GM19025 (cell line): ENCODE measurements around the gene OGT.

Experiments used
- ATAC-seq: cut with Tn5 transposase; IDR thresholded peaks from one replicate; pipeline ENCODE4 v1.9.1; 2021; ENCODE audit warnings: mild to moderate bottlenecking, low read depth, moderate library complexity; ENCODE audit not compliant: unreplicated experiment

OGT gene

DNA sequence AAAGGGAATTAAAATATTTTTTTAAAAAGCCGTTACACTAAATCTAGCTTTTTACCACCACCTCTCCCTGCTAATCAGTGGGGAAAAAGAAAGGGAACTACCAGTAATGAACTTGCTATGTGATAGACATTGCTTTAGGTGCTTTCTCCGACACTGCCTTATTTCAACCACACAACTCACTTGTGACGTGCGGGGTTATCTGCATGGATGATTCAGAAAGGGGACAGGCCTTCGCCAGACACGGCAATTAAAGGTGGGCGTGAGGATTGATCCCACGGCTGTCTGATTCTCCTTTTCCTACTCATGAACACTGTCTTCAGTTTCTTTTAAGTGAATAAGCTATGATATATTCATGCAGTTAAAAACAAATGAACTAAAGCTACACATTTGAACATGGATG is 86.3 kb downstream of the OGT start:
- ATAC-seq: no peak

DNA sequence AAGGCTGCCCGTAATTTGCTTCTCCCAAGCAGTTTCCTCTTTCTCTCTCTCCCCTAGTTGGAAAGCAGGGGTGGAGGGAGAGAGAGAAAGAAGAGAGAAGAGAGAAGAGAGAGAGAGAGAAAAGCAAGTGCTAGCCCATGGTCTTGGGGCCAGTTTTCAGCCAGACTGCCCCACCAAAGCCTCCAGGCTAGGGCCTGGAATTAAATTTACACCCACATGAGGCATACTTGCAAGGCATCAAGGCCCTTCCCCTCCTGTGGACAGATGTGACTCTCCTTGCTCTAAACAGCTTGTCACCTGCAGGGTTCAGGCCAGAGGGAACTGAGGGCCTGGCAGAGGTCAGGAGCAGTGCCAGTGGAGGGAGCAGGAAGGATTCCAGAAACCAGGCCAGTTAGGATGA is 87.1 kb downstream of the OGT start:
- no peak for ATAC-seq

DNA sequence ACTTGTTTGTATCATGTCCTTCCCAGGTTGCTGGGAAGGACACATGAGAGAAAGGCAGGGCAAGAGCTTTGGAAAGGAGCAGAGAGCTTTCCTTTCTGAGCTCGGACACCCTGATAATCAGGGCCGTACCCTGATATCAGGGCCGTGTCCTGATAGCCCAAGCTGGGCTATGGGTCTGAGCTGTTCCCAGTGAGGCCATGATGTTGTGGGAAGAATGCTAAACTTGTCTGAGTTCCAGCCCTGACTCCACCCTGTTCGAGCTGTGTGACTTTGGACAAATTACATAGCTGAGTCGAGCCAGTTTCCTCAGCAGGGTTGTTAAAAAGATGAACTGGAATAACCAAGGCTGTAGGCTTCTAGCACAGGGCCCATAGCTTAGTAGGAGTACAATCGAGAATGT is 88.7 kb downstream of the OGT start:
- ATAC-seq: no peak

DNA sequence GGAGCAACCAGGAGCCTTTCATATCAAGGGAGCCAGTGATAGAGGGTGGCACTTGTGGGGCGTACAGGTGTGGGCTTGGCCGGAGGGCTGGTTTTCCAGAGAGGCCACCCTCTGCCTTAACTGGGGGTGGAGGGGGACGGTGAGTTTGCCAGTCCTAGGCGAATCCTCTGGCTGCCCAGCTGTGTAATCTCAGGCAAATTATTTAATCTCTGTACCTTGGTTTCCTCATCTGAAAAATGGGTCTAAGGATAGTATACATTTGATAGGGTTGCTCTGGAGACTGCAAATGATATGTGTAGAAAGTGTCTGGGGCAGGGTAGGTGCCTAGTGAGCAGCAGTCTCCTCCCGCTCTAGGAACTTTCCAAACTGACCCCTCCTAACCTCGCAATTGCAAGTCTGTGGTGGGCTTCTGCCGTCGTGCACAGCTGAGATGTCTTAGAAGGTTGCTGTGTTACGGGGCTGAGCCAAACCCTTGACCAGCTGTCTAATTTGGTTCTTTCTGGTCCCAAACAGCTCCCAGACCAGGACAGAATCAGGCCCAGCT is 89.2 kb downstream of the OGT start:
- ATAC-seq: no peak

DNA sequence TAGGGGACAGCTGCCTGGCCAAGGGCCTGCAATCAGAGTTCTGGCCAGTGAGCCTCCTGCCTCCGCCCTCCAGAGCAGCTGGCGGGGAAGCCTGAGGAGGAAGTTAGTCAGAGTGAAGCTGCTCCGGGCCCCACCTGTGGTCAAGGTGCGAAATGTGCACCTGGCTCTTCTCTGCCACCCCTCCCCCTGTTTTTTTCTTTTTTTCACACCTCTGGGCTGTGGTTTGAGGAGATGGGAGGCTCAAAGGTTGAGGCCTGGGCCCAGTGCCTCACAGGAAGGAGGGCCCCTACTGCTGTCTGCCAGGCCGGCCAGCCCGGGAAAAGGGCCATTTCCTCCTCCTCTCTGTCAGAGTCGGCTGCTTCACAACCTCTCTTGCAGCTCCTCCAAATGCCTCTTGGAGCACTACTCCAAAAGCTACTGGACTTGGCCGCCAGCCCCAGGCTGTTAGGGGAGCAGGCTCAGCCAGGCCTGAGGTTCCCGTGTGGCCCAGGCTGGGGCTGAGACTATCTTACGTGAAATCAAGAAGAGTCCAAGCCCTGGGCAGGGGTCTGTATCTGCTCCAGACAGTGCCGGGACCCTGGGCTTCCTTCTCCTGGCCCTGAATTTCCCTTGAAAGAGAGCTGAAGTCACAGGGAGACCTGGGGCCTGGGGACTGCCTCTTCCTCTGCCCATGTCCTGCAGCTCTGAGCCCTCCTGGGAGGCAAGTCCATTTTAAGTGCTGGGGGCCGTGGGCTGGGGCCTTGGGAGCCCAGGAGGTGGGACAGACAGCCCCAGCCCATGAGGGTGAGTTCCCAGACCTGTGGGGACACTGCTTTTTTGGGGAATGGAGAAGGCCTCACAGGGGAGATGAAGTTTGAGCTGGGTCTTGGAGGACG is 89.9 kb downstream of the OGT start:
- peak; percentile 47 for ATAC-seq

DNA sequence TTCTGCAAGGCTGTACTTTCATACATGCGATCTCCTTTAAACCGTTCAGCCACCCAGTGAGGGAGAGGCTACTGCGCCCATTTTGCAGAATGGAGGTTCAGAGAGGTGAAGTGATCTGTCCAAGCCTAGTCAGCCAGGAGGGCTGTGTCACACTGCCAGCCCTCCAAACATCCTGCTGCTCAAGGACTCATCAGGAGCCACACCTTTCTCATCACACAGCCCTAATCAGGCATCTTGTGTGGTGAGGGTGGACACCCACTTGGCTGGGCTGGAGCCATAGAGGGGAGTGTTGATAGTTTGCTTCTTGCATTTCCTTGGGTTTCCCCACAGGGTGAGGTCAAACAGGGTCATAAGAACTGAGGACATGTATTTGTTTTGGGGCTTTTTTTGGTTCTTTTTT is 90.8 kb downstream of the OGT start:
- ATAC-seq: peak; percentile 28

DNA sequence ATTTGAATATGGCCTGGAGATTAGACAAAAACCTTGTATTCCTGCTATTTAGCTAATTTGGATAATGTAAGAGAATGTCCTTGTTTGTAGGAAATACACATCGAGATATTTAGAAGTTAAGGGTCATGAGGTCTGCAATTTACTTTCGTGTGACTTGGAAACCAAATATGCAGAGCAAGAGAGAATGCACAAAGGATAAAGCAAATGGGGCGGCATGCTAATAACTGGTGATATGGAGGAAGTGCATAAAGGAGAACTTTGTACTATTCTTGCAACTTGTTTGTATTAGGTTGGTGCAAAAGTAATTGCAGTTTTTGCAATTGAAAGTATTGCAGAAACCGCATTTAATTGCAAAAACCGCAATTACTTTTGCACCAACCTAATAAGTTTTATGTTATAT is 92.6 kb downstream of the OGT start:
- no peak for ATAC-seq
